NT2/D1 (cell line): ENCODE data around the gene FBXL20.
"Not testable (repeated sequence)": the region's sequence is repeated elsewhere in the genome, so short reads cannot be mapped to it uniquely, and the experiment has no call there.

Experiments used
- DNase-seq: peaks from one replicate; pipeline ENCODE4 v3.0.0-alpha.2; 2011; ENCODE audit warnings: low read depth, low spot score
- H3K27me3 ChIP-seq: 2 replicates; pipeline ENCODE4 v1.6.0; 2011; ENCODE audit warnings: mild to moderate bottlenecking; ENCODE audit not compliant: insufficient read length, insufficient read depth
- H3K36me3 ChIP-seq: 2 replicates; pipeline ENCODE4 v1.6.1; 2011; ENCODE audit warnings: mild to moderate bottlenecking, low read length, mixed read lengths; ENCODE audit not compliant: insufficient read depth, insufficient read length
- H3K4me1 ChIP-seq: 2 replicates; pipeline ENCODE4 v1.5.1; 2011; ENCODE audit not compliant: insufficient read depth, insufficient read length
- H3K4me3 ChIP-seq: 2 replicates; pipeline ENCODE4 v1.5.1; 2011; ENCODE audit warnings: low read depth; ENCODE audit not compliant: insufficient read length
- H3K9ac ChIP-seq: 2 replicates; pipeline ENCODE4 v1.6.0; 2011; ENCODE audit warnings: low read depth; ENCODE audit not compliant: insufficient read length
- H3K9me3 ChIP-seq: 2 replicates; pipeline ENCODE4 v1.5.1; 2011; ENCODE audit warnings: mild to moderate bottlenecking, low read length; ENCODE audit not compliant: insufficient read depth
- SUZ12 ChIP-seq: IDR thresholded peaks from 2 replicates; pipeline ENCODE4 v1.6.1; 2011; ENCODE audit not compliant: insufficient read length, insufficient read depth; ENCODE audit errors: extremely low read depth
- YY1 ChIP-seq: IDR thresholded peaks from 2 replicates; pipeline ENCODE4 v1.6.1; 2011; ENCODE audit not compliant: insufficient read length, insufficient read depth
- ZNF274 ChIP-seq: IDR thresholded peaks from 2 replicates; pipeline ENCODE4 v1.6.1; 2011; ENCODE audit warnings: mild to moderate bottlenecking, low read depth, low read length

Gene FBXL20

DNA sequence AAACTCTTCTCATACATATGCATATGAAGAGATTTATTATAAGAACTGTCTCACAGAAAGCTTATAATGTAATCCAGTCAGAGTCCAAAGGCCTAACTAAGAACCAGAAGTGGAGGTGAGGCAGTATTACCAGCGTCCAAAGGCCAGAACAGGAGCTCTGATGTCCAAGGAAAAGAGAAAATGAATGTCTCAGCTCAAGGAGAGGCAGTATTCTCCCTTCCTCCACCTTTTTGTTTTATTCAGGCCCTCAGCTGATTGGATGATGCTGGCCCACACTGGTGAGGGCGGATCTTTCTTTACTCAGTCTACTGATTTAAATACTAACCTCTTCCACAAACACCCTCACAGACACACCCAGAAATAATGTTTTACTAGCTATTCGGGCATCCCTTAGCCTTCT, 43.4 kb downstream of the FBXL20 start:
- H3K4me3 ChIP-seq = no peak overlapping the region
- H3K36me3 ChIP-seq = no peaks in the 10 kb centered on the region
- H3K27me3 ChIP-seq = no peaks in the 10 kb centered on the region
- H3K9ac ChIP-seq = no peak overlapping the region
- H3K9me3 ChIP-seq = no peaks in the 10 kb centered on the region
- no peaks in the 10 kb centered on the region for H3K4me1 ChIP-seq
- DNase-seq = no peak
- no peak for TF ChIP-seq ZNF274
- TF ChIP-seq SUZ12 = no peak
- TF ChIP-seq YY1 = no peak

DNA sequence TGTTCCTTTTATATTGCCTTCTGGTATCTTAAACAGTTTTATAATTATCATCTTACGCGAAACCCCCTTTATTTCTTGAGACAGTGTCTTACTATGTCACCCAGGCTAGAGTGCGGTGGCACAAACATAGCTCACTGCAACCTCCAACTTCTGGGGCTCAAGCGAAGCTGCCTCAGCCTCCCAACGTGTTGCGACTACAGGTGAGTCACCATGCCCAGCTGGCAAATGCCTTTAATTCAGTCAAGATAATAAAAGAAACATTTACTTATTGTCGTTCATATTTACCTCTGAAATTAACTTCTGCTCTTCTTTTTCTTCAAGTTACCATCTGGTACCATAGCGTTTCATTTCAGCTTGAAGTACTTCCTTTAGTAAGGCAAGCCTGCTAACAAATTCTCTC, 43.9 kb downstream of the FBXL20 start:
- no peak for DNase-seq
- H3K4me1 ChIP-seq = no peaks in the 10 kb centered on the region
- TF ChIP-seq SUZ12 = no peak
- TF ChIP-seq YY1 = no peak
- no peak for TF ChIP-seq ZNF274
- H3K9ac ChIP-seq = no peak overlapping the region
- H3K4me3 ChIP-seq = no peak overlapping the region
- no peaks in the 10 kb centered on the region for H3K36me3 ChIP-seq
- H3K9me3 ChIP-seq = no peaks in the 10 kb centered on the region
- no peaks in the 10 kb centered on the region for H3K27me3 ChIP-seq

DNA sequence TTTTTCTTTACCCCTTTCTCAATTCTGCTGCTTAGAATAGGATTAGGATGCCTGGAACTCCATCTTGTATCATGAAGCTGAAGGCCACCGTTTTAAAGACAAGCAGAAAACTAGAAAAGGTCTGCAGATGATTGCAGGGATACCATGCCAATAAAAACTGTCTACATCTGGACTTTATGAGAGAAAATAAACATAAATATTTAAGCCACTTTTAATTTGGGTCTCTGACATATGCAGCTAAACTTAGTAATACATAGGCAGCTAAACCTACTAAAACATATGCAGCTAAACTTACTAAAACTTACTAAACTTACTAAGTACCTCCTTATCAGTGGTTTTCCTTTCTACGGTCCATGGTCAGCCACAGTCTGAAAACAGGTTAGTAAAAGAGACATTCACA, 48.4 kb downstream of the FBXL20 start:
- no peaks in the 10 kb centered on the region for H3K4me1 ChIP-seq
- H3K27me3 ChIP-seq = no peaks in the 10 kb centered on the region
- H3K36me3 ChIP-seq = no peaks in the 10 kb centered on the region
- DNase-seq = no peak
- TF ChIP-seq SUZ12 (no peak), ZNF274 (no peak), YY1 (no peak)
- H3K9ac ChIP-seq = no peak overlapping the region
- H3K9me3 ChIP-seq = no peaks in the 10 kb centered on the region
- no peak overlapping the region for H3K4me3 ChIP-seq

DNA sequence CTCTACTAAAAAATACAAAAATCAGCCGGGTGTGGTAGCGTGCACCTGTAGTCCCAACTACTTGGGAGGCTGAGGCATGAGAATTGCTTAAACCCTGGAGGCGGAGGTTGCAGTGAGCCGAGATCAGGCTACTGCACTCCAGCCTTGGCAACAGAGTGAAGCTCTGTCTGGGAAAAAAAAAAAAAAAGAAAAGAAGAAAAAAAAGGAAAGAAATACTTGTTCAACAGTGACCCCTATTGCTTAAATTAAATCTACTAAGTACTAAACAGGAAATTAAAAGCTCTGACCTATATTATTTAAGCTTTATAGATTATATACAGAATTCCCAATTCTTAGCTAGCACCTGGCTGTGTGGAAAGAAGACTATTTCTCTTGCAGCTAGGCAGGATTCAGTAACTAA, 48.9 kb downstream of the FBXL20 start:
- Histone ChIP-seq H3K36me3 (no peaks in the 10 kb centered on the region), H3K4me1 (no peaks in the 10 kb centered on the region), H3K9me3 (no peaks in the 10 kb centered on the region), H3K27me3 (no peaks in the 10 kb centered on the region), H3K9ac (no peak overlapping the region), H3K4me3 (no peak overlapping the region)
- no peak for TF ChIP-seq YY1
- no peak for TF ChIP-seq ZNF274
- no peak for TF ChIP-seq SUZ12
- no peak for DNase-seq

DNA sequence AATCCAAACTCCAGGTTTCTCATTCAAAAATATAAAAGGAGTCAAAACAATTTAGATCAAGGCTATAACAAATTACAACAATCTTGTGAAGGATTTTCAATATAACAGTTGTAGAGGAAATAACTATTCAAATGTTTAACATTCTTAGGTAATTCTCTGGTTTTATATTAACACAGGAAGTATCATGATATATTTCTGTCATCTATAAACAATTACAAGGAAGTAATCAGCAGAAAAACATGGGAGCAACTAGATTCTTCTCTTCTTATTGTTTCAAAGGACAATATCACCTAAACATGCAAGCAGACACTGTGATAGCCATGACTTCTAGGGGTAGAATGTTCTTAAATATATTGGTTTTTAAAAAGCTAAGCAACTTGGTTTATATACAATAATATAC, 49.9 kb downstream of the FBXL20 start:
- Histone ChIP-seq H3K4me1 (no peaks in the 10 kb centered on the region), H3K27me3 (no peaks in the 10 kb centered on the region), H3K36me3 (no peaks in the 10 kb centered on the region), H3K9ac (no peak overlapping the region), H3K4me3 (no peak overlapping the region), H3K9me3 (no peaks in the 10 kb centered on the region)
- DNase-seq = no peak
- TF ChIP-seq ZNF274 (no peak), YY1 (no peak), SUZ12 (no peak)

DNA sequence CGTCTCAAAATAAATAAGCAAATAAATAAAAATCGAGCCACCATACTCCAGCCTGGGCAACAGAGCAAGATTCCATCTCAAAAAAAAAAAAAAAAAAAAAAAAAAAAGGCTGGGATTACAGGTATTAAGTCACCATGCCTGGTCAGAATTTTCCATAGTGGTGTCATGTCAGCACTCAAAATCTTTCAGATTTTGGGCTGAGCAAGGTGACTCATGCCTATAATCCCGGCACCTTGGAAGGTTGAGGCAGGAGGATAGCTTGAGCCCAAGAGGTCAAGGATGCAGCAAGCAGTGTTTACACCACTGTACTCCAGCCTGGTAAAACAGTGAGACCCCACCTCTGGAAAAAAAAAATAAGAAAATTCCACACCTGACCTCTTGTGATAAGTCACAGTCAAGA, 52.2 kb downstream of the FBXL20 start:
- Histone ChIP-seq H3K4me1 (no peaks in the 10 kb centered on the region), H3K27me3 (no peaks in the 10 kb centered on the region), H3K4me3 (no peak overlapping the region), H3K9me3 (no peaks in the 10 kb centered on the region), H3K36me3 (no peaks in the 10 kb centered on the region), H3K9ac (no peak overlapping the region)
- DNase-seq = no peak
- TF ChIP-seq SUZ12 (no peak), ZNF274 (no peak), YY1 (no peak)

DNA sequence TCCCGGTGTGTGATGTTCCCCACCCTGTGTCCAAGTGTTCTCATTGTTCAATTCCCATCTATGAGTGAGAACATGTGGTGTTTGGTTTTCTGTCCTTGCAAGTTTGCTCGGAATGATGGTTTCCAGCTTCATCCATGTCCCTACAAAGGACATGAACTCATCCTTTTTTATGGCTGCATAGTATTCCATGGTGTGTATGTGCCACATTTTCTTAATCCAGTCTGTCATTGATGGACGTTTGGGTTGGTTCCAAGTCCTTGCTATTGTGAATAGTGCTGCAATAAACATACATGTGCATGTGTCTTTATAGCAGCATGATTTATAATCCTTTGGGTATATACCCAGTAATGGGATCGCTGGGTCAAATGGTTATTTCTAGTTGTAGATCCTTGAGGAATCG, 54.6 kb downstream of the FBXL20 start:
- H3K36me3 ChIP-seq, H3K27me3 ChIP-seq, H3K9me3 ChIP-seq, H3K4me1 ChIP-seq, H3K9ac ChIP-seq, DNase-seq, H3K4me3 ChIP-seq: not testable (repeated sequence)

DNA sequence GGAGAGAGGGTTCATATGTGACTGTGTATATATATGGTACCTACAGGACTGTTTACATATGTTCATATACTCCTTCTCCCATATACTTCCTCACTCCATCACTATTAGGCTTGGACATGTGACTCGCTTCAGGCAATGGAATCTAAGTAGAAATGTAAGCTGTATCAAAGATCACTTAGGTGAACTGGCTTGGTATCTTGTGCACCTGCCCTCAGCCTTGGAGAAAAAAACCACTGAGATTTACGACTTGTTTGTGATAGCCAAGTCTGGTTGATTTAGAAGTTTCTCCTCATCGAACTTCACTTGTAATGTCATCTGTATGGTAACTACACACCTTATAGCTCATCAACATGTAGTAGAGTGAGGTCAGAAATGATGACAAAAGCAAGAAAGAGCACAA, 59.9 kb downstream of the FBXL20 start:
- Histone ChIP-seq H3K27me3 (no peaks in the 10 kb centered on the region), H3K9me3 (peaks cover 3% of the 10 kb centered on the region; the same call in 1 of the 2 replicates), H3K4me3 (no peak overlapping the region), H3K4me1 (no peaks in the 10 kb centered on the region), H3K9ac (no peak overlapping the region), H3K36me3 (peaks cover 2% of the 10 kb centered on the region)
- no peak for TF ChIP-seq YY1
- TF ChIP-seq SUZ12 = no peak
- no peak for TF ChIP-seq ZNF274
- DNase-seq = no peak
